Stimulated activated naive CD4-positive, alpha-beta T cell (primary cell): ENCODE measurements around the gene MACROD2.

Experiments used
- DNase-seq, 6 experiments: peaks; one replicate each; lab custom pipeline; 2025; lab: John Stamatoyannopoulos, UW

Gene MACROD2

GRCh38 chr20:14866841-14867514, 871.7 kb downstream of the MACROD2 start:
- no peak for DNase-seq

DNA sequence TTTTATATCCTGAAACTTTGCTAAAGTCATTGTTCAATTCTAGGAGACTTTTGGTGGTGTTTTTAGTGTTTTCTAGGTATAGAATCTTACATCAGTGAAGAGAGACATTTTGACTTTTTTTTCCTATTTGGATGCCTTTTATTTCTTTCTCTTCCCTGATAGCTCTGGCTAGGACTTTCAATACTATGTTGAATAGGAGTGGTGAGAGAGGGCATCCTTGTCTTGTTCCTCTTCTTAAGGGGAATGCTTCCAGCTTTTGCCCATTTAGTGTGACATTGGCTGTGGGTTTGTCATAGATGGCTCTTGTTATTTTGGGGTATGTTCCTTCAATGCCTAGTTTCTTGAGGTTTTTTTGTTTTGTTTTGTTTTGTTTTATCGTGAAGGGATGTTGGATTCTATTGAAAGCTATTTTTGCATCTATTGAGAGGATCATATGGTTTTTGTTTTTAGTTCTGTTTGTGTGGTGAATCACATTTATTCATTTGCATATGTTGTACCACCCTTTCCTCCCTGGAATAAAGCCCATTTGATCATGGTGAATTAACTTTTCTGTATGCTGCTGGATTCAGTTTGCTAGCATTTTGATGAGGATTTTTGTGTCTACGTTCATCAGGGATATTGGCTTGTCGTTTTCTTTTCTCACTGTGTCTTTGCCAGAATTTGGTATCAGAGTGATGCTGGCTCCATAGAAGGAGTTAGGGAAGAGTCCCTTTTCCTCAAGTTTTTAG, 882.1 kb downstream of the MACROD2 start:
- no peak for DNase-seq

DNA sequence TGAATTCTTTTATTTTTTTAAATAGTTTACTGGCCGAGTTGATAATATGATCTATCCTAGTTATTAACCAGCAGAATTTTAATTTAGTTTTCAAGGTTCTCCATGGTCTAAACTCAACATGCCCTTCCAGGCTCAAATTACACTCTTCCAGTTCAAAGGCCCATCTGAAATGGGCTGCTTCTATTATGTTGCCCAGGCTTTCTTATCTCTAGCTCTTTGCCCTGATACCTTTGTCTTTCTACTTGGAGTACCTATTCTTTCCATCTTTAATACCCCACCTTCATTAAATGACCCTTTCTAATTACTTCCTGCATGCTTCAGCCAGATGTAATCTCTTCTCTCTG, 883.3 kb downstream of the MACROD2 start:
- no peak for DNase-seq

GRCh38 chr20:14879020-14879697, 883.8 kb downstream of the MACROD2 start:
- DNase-seq, result no peak

GRCh38 chr20:14879839-14880238, 884.5 kb downstream of the MACROD2 start:
- DNase-seq, result no peak

DNA sequence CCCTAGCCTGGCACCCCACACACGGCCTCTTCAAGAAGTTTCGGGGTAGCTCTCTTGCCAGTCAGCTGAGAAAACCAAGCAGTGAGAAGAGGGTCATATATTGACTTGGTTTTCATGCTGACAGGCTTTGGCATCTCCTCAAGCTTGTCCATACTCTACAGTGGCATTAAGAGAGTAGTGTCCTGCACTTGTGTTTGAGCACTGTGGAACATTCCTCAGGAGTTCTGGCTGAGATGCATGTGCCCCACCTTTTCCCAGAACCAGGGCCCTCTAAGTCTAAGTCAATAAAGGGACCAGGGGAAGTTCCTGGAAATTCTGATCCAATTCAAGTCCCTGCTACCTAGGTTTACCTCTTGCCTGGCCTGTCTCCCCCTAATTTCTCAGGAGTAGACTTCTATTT, 886.2 kb downstream of the MACROD2 start:
- no peak for DNase-seq

DNA sequence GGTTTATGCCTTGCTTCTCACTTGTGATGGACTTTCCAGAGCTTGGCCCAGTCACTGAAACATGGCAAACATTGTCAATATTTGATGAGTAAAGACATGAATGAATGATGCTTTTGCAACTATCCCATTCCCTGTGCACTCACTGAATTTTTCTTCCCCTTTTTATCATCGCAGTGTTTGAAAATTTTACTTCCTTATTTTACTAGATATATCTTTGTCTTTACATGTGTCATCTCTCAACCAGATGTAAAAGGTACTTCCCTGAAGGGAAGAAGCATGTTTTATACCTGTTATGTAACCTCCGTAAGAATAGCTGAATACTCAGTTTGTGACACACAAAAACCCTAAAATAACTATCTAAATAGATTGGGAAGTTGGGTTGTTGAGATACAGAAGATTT, 886.8 kb downstream of the MACROD2 start:
- no peak for DNase-seq

DNA sequence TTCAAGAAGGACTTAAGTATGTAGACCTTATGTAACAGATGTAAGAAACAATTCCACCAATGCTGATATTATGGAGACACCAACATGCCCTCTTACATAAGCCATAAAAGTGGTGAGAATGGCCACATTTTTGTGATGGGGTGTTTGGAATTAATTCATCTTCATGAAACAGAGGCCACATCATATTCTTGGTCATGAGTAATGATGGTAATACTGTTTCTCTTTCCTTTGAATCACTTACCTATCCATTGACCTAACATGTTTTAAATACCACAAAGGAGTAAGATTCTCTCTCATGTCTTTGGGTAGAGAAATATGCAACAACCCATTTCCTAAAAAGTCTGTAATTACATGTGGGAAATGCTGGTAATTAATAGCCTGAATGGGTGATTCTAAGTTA, 887.5 kb downstream of the MACROD2 start:
- no peak for DNase-seq

DNA sequence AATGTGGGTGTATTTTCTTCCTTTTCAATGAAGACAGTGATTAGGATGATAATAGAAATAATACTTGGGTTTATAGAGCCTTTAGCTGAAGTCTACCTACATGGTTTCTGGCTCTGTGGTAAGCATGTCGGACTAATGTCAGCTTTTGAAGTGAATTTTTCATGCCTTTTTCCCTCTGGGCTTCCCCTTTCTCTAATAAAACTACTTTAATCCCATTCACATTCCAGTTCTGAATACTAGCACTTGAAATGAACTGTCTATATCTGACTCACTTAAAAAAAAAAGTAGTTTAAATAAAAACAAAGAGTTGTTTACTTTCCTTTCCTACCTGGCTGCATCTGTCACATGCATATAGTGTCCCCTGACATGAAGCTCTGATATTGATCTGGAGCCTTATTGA, 888.0 kb downstream of the MACROD2 start:
- DNase-seq, result no peak

- no peak for DNase-seq
These were observed 890.3 kb downstream of the MACROD2 start for GRCh38 chr20:14885661-14886060.

DNA sequence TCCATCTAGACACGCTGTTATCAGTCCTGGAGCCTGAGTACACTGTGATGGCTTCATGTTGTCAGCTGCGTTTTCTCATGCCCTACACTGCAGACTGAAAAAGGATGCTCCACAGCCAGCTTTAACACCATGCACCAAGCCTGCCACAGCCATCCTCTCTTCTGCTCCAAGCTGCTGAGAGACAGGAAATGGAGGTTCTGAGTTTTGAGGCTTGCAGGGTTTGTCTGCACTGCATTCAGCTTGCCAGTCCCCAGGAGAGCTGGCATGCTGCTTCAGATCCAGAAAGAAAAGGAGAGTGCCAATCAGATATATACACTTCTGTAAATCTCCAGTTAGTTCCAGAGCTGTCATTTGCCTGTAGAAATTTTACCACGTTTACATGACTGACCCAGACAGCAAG, 892.8 kb downstream of the MACROD2 start:
- DNase-seq, result no peak

- no peak for DNase-seq
These were observed 894.4 kb downstream of the MACROD2 start for GRCh38 chr20:14889496-14890255.

DNA sequence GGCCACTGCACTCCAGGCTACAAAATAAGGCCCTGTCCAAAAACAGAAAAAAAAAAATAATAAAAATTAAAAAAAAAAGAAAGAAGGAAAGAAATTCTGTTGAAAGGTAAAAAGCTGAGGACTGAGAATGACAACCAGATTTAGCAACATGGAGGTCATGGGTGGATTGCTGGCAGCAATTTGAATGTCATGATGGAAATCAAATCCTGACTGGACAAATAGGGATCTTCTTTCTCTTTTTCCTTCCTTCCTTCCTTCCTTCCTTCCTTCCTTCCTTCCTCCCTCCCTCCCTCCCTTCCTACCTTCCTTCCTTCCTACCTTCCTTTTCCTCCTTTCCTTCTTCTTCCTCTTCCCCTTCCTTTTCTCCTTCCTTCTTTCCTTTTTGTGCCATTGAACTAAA, 895.4 kb downstream of the MACROD2 start:
- DNase-seq, result no peak

DNA sequence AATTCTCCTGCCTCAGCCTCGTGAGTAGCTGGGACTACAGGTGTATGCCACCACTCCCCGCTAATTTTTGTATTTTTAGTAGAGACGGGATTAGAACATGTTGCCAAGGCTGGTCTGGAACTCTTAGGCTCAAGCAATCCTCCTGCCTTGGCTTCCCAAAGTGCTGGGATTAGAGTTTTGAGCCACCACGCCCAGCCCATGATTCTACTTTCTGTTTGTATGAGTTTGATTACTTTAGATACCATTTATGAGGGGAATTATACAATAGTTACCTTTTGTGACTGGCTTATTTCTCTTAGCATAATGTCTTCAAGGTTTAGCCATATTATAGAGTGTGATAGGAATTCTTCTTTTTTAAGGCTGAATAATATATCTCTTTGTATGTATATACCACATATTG, 897.5 kb downstream of the MACROD2 start:
- DNase-seq, result no peak

GRCh38 chr20:14896569-14896968, 901.3 kb downstream of the MACROD2 start:
- DNase-seq, result no peak

- DNase-seq, result no peak
These were observed 902.3 kb downstream of the MACROD2 start for GRCh38 chr20:14897608-14898007.

- DNase-seq, result no peak
These were observed 907.2 kb downstream of the MACROD2 start for GRCh38 chr20:14902432-14903089.

- no peak for DNase-seq
These were observed 911.7 kb downstream of the MACROD2 start for GRCh38 chr20:14906908-14907434.

DNA sequence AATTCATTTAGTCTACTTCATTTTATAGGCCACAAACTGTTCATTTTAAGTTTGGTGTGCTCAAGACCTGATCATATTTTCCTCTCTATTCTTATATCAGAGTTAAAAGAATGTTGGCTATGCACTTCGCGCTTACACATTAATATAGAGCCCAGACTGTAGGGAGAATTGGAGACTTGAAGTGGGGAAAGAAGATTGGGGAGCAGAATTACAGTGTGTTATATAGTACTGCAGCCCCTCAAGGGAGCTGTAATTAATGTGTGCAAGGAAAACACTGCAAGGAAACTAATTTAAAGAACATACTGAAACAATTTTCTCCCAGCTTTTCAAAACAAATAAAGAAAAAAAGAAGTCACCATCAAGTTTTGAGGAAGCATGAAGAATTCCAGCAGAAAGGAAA, 914.8 kb downstream of the MACROD2 start:
- no peak for DNase-seq

DNA sequence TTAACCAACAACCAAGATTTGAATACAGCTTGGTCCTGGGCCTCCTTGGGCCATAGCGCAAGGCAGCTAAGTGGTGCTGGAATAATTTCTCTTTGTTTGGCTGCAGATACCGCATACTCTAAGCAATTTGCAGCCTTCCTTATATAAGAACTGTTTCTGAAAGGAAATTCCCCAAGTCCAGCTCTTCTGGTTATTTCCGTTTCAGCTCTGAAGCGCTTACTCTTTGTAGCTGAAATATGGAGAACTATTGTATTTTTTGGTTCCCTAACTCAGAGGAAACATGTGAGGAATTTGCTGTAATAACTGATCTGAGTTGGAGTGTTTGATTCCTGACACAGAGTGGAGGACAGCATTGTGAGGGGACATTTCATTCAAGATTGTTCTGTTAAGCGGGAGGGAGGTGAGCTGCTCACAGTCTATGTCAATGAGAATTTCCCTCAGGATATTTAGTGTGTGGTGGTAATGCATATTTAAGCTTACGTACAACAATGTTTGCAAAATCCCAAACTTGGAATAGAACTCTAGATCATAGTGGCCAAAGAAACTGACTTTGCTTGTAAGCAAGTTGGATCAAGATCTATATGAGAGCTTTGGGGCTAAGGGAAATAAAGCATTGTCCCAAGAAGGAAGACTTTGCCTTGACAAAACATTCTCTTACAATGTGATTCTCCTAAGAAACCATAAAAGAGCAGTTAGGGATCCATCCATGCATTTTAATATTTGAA, 918.7 kb downstream of the MACROD2 start:
- DNase-seq, result no peak

GRCh38 chr20:14914633-14915032, 919.3 kb downstream of the MACROD2 start:
- DNase-seq, result no peak
